Thyroid gland (tissue), 4 donors: ENCODE measurements around the gene PIGL. TPM values are rescaled to one million over a fixed set of nuclear protein-coding genes. Genes with fewer than 3 reads are reported as not detected.
A peak's percentile ranks its signal among the peaks of the same experiment; 100 is the strongest.

ENCODE experiments used
- DNase-seq, 2 donors: peaks; one replicate each; pipeline ENCODE4 v3.0.0-alpha.2; 2019
- H3K27ac ChIP-seq, 3 donors: fragments of 200-600 bp; sonication (generic); 1 replicate in 2 of 3; 2 replicates in 1 of 3; pipeline ENCODE4 v1.5.1; 2016 to 2019; ENCODE audit warnings: mild to moderate bottlenecking in 1 of 3, moderate library complexity in 1 of 3
- H3K27me3 ChIP-seq: fragments of 200-600 bp; sonication (generic); one replicate; pipeline ENCODE4 v1.5.1; 2019
- H3K36me3 ChIP-seq, 2 donors: fragments of 200-600 bp; sonication (generic); one replicate each; pipeline ENCODE4 v1.5.1; 2016 to 2019
- H3K4me1 ChIP-seq, 2 donors: fragments of 200-600 bp; sonication (generic); one replicate each; pipeline ENCODE4 v1.5.1; 2017 to 2019
- H3K4me3 ChIP-seq, 3 donors: fragments of 200-600 bp; sonication (generic); replicated peaks in 1 of 3; 1 replicate in 2 of 3; 2 replicates in 1 of 3; pipeline ENCODE4 v1.5.1; 2016; ENCODE audit warnings: mild to moderate bottlenecking in 1 of 3
- H3K9me3 ChIP-seq: fragments of 200-600 bp; sonication (generic); one replicate; pipeline ENCODE4 v1.5.1; 2017
- POLR2A ChIP-seq, 2 donors: fragments of 450-650 bp; IDR thresholded peaks; one replicate each; pipeline ENCODE4 v1.6.1; 2017; ENCODE audit warnings: antibody characterized with exemption in 2 of 2, mild to moderate bottlenecking in 2 of 2, moderate library complexity in 1 of 2
- WGBS, 2 donors: methylation state at CpG; one replicate each; pipeline ENCODE4 v1.1.5; 2017; 5-methylcytosine and 5-hydroxymethylcytosine counted together
- intact Hi-C: fragments of 100-400 bp; cut with DNase I; formaldehyde crosslinking; loops from one replicate; pipeline ENCODE4 v1.15.1; 2023
- total RNA-seq, 4 donors: library from RNA; depleted of rRNA; stranded (reverse); fragments of >200 nt; gene quantifications; one replicate each; pipeline ENCODE4 v1.2.3, GENCODE V29; 2016
- TF ChIP-seq, protein P1 (sequence below), 6 experiments: fragments of 200-600 bp in 3 of 6; fragments of 450-650 bp in 3 of 6; sonication (generic) in 3 of 6; IDR thresholded peaks; one replicate each; pipeline ENCODE4 v1.5.1; 2016 to 2019; ENCODE audit warnings: antibody characterized with exemption in 6 of 6, mild to moderate bottlenecking in 2 of 6, inconsistent platforms in 1 of 6, moderate library complexity in 1 of 6

The PIGL gene
- total RNA-seq, 4 donors from 2014 or later, result 48.8 to 96.0 (median 60.9) TPM

- intact Hi-C loops, result no loop called here
- TF ChIP-seq, protein P1, sequence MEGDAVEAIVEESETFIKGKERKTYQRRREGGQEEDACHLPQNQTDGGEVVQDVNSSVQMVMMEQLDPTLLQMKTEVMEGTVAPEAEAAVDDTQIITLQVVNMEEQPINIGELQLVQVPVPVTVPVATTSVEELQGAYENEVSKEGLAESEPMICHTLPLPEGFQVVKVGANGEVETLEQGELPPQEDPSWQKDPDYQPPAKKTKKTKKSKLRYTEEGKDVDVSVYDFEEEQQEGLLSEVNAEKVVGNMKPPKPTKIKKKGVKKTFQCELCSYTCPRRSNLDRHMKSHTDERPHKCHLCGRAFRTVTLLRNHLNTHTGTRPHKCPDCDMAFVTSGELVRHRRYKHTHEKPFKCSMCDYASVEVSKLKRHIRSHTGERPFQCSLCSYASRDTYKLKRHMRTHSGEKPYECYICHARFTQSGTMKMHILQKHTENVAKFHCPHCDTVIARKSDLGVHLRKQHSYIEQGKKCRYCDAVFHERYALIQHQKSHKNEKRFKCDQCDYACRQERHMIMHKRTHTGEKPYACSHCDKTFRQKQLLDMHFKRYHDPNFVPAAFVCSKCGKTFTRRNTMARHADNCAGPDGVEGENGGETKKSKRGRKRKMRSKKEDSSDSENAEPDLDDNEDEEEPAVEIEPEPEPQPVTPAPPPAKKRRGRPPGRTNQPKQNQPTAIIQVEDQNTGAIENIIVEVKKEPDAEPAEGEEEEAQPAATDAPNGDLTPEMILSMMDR (IDR thresholded peaks at IDR 0.05), result no peak
- no peak for TF ChIP-seq POLR2A (IDR thresholded peaks at IDR 0.05)
- H3K9me3 ChIP-seq, result no peaks in the 10 kb centered on the region
Measured at GRCh38 chr17:16251556-16251955, 34.5 kb downstream of the PIGL start.

DNA sequence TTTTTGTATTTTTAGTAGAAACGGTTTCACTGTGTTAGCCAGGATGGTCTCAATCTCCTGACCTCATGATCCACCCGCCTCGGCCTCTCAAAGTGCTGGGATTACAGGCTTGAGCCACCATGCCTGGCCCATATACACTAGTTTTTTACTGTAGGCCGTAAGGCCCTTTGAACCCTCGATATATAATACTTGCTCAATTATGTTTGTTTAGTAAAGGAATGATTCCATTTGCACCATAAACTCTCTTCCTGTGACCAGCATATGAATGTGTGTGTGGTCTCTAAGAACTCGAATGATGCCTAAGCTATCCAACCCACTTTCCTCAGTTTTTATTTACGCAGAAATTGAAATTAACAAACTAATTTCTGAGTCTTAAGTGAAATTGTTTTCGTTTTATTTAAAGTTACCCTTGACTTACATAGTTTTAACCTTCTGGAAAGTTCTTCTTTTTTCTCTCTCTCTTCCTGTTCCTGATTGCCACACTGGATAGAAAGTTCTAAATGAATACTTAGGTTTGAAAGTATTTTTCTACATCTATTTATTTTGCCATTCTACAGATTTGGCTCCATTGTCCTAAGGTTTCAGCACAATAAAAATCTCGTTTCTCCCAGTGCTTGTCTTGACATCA, 37.9 kb downstream of the PIGL start:
- WGBS, 2 donors, result 83 to 84% methylated on average over 9 of the region's 9 CpGs
- intact Hi-C loops, result no loop called here
- DNase-seq, result no peak
- H3K9me3 ChIP-seq, result no peaks in the 10 kb centered on the region
- peak overlapping the region in 2 of 3 donors; percentile 19 to 37 for H3K27ac ChIP-seq
- H3K36me3 ChIP-seq, result no peaks in the 10 kb centered on the region
- TF ChIP-seq, protein P1 (IDR thresholded peaks at IDR 0.05), result no peak
- TF ChIP-seq POLR2A (IDR thresholded peaks at IDR 0.05), result no peak
- peaks cover 0 to 10% of the 10 kb centered on the region in 2 donors for H3K4me1 ChIP-seq
- H3K27me3 ChIP-seq, result no peaks in the 10 kb centered on the region
- no peak overlapping the region for H3K4me3 ChIP-seq

More at GRCh38 chr17:16251556-16251955, 34.5 kb downstream of the PIGL start:
- peaks cover 0 to 9% of the 10 kb centered on the region in 2 donors for H3K4me1 ChIP-seq
- 96 to 100% methylated on average over 1 of the region's 1 CpG for WGBS, 2 donors
- no peaks in the 10 kb centered on the region for H3K36me3 ChIP-seq
- no peak overlapping the region for H3K4me3 ChIP-seq
- DNase-seq, result no peak
- H3K27ac ChIP-seq, result no peak overlapping the region
- no peaks in the 10 kb centered on the region for H3K27me3 ChIP-seq

GRCh38 chr17:16255481-16255921, 38.5 kb downstream of the PIGL start:
- Histone ChIP-seq H3K27ac (peak overlapping the region; percentile 19 to 42 (median 37)), H3K4me3 (no peak overlapping the region), H3K27me3 (no peaks in the 10 kb centered on the region), H3K4me1 (peaks cover 0 to 10% of the 10 kb centered on the region in 2 donors), H3K36me3 (no peaks in the 10 kb centered on the region), H3K9me3 (no peaks in the 10 kb centered on the region)
- intact Hi-C loops, result no loop called here
- WGBS, 2 donors, result 6 to 37% methylated on average over 4 of the region's 4 CpGs
- peak; percentile 78 to 85 for DNase-seq
- TF ChIP-seq, protein P1 (IDR thresholded peaks at IDR 0.05), result no peak
- TF ChIP-seq POLR2A (IDR thresholded peaks at IDR 0.05), result peak in 1 of 2 donors; percentile 9

DNA sequence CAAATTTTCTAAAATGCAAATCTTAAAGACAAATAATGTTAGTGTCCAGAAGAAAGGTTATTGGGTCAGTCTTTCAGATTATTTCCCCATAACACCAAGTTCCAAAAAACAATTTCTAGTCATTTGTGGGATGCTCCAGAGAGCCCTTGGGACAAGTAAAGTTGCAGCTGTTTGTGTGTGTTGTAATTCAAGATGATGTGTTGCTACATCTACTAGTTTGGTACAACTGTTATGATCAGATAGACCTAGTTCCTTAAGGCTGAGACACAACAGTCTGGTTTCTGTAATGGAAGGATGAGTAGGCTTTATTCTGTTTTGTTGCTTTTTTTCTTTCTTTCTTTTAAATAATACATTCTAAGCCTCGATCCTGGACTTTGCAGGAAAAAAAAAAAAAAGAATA, 41.9 kb downstream of the PIGL start:
- intact Hi-C loops, result no loop called here

GRCh38 chr17:16259926-16260325, 42.9 kb downstream of the PIGL start:
- H3K27me3 ChIP-seq, result no peaks in the 10 kb centered on the region
- peaks cover 0 to 10% of the 10 kb centered on the region in 2 donors for H3K4me1 ChIP-seq
- H3K36me3 ChIP-seq, result no peaks in the 10 kb centered on the region
- H3K27ac ChIP-seq, result no peak overlapping the region
- intact Hi-C loops, result no loop called here
- H3K4me3 ChIP-seq, result no peak overlapping the region
- TF ChIP-seq, protein P1 (IDR thresholded peaks at IDR 0.05), result no peak
- TF ChIP-seq POLR2A (IDR thresholded peaks at IDR 0.05), result no peak
- no peaks in the 10 kb centered on the region for H3K9me3 ChIP-seq
- no peak for DNase-seq
- 100% methylated on average over 3 to 5 of the region's 6 CpGs for WGBS, 2 donors

More for the DNA sequence above, 41.9 kb downstream of the PIGL start:
- H3K27me3 ChIP-seq, result no peaks in the 10 kb centered on the region
- peaks cover 0 to 10% of the 10 kb centered on the region in 2 donors for H3K4me1 ChIP-seq
- 79 to 92% methylated on average over 1 of the region's 1 CpG for WGBS, 2 donors
- DNase-seq, result no peak
- H3K36me3 ChIP-seq, result no peaks in the 10 kb centered on the region
- no peak for TF ChIP-seq POLR2A (IDR thresholded peaks at IDR 0.05)
- TF ChIP-seq, protein P1 (IDR thresholded peaks at IDR 0.05), result no peak
- H3K9me3 ChIP-seq, result no peaks in the 10 kb centered on the region
- no peak overlapping the region for H3K4me3 ChIP-seq
- no peak overlapping the region for H3K27ac ChIP-seq
